ENCODE data around the gene KCNJ1.

GRCh38 chr11:128906185-128907050 lies 39.3 kb upstream of the KCNJ1 start:
- TF ChIP-seq CTCF (conservative IDR thresholded peaks at IDR 0.05 in 1 of 2, IDR thresholded peaks at IDR 0.05 in 1 of 2; ENCODE audit: low read depth in 1 of 2, low read length in 2 of 2) (no peak), EZH2 (IDR thresholded peaks at IDR 0.05; ENCODE audit: low read length, missing control alignments) (no peak)
